ENCODE measurements around the gene PARK7.

PARK7 gene

GRCh38 chr1:8010080-8010664, 48.7 kb downstream of the PARK7 start:
- no peak for DNase-seq (ENCODE audit: low read depth, low spot score)

GRCh38 chr1:8011016-8011415, 49.5 kb downstream of the PARK7 start:
- DNase-seq (ENCODE audit: low read depth, low spot score): no peak

- DNase-seq (ENCODE audit: low read depth, low spot score): no peak
Observed at GRCh38 chr1:8011923-8012858, 50.7 kb downstream of the PARK7 start.

GRCh38 chr1:8012955-8013354, 51.4 kb downstream of the PARK7 start:
- DNase-seq (ENCODE audit: low read depth, low spot score): no peak

GRCh38 chr1:8013399-8013798, 51.9 kb downstream of the PARK7 start:
- DNase-seq (ENCODE audit: low read depth, low spot score): no peak

- no peak for DNase-seq (ENCODE audit: low read depth, low spot score)
Observed at GRCh38 chr1:8013800-8014199, 52.3 kb downstream of the PARK7 start.

GRCh38 chr1:8014381-8014988, 53.0 kb downstream of the PARK7 start:
- no peak for DNase-seq (ENCODE audit: low read depth, low spot score)

GRCh38 chr1:8015036-8015808, 53.7 kb downstream of the PARK7 start:
- peak; percentile 33 for DNase-seq (ENCODE audit: low read depth, low spot score)

- no peak for DNase-seq (ENCODE audit: low read depth, low spot score)
Observed at GRCh38 chr1:8015809-8016165, 54.3 kb downstream of the PARK7 start.

- no peak for DNase-seq (ENCODE audit: low read depth, low spot score)
Observed at GRCh38 chr1:8016210-8016894, 54.8 kb downstream of the PARK7 start.

- DNase-seq (ENCODE audit: low read depth, low spot score): no peak
Observed at GRCh38 chr1:8016895-8017241, 55.4 kb downstream of the PARK7 start.

- DNase-seq (ENCODE audit: low read depth, low spot score): no peak
Observed at GRCh38 chr1:8017495-8018197, 56.1 kb downstream of the PARK7 start.

GRCh38 chr1:8018492-8019228, 57.1 kb downstream of the PARK7 start:
- DNase-seq (ENCODE audit: low read depth, low spot score): no peak

GRCh38 chr1:8019229-8019620, 57.7 kb downstream of the PARK7 start:
- DNase-seq (ENCODE audit: low read depth, low spot score): no peak

- no peak for DNase-seq (ENCODE audit: low read depth, low spot score)
Observed at GRCh38 chr1:8020032-8020431, 58.5 kb downstream of the PARK7 start.

- DNase-seq (ENCODE audit: low read depth, low spot score): no peak
Observed at GRCh38 chr1:8021676-8022266, 60.3 kb downstream of the PARK7 start.

GRCh38 chr1:8022395-8023286, 61.1 kb downstream of the PARK7 start:
- DNase-seq (ENCODE audit: low read depth, low spot score): no peak

- DNase-seq (ENCODE audit: low read depth, low spot score): no peak
Observed at GRCh38 chr1:8023287-8023994, 61.9 kb downstream of the PARK7 start.

Data from iPS DF 19.7 (cell line).